NCI-H1105 (cell line): ENCODE measurements around the gene DQX1.
A peak's percentile ranks its signal among the peaks of the same experiment; 100 is the strongest.
"Not testable (repeated sequence)": the region's sequence is repeated elsewhere in the genome, so short reads cannot be mapped to it uniquely, and the experiment has no call there.

ENCODE experiments used
- DNase-seq: peaks from one replicate; lab custom pipeline; 2025; lab: John Stamatoyannopoulos, UW

The DQX1 gene

GRCh38 chr2:74491648-74492544 is 34.1 kb downstream of the DQX1 start:
- DNase-seq: no peak

GRCh38 chr2:74489906-74490305 is 36.1 kb downstream of the DQX1 start:
- DNase-seq: no peak

- no peak for DNase-seq
Measured at GRCh38 chr2:74488643-74489481, 37.2 kb downstream of the DQX1 start.

GRCh38 chr2:74486141-74486540 is 39.9 kb downstream of the DQX1 start:
- no peak for DNase-seq

- not testable (repeated sequence) for DNase-seq
Measured at GRCh38 chr2:74483675-74484164, 42.3 kb downstream of the DQX1 start.

- peak; percentile 89 for DNase-seq
Measured at GRCh38 chr2:74482801-74483674, 43.0 kb downstream of the DQX1 start, which contains the start of the genes CCDC142 and TTC31. CCDC142 (minus strand) TSS chr2:74482998; CDS start chr2:74482837, 161 bp downstream. TTC31 (plus strand) TSS chr2:74483081; CDS start chr2:74483096, 15 bp downstream.

- no peak for DNase-seq
Measured at GRCh38 chr2:74481961-74482800, 43.9 kb downstream of the DQX1 start.

GRCh38 chr2:74481431-74481830 is 44.6 kb downstream of the DQX1 start:
- no peak for DNase-seq

GRCh38 chr2:74474899-74475298 is 51.1 kb downstream of the DQX1 start:
- DNase-seq: no peak

- DNase-seq: no peak
Measured at GRCh38 chr2:74474481-74474880, 51.5 kb downstream of the DQX1 start.

GRCh38 chr2:74472945-74473258 is 53.1 kb downstream of the DQX1 start:
- no peak for DNase-seq

- DNase-seq: peak; percentile 88
Measured at GRCh38 chr2:74472086-74472944, 53.7 kb downstream of the DQX1 start, which contains the start of gene MRPL53. MRPL53 (minus strand) TSS chr2:74472680; CDS start chr2:74472660, 20 bp downstream.

GRCh38 chr2:74471332-74472065 is 54.5 kb downstream of the DQX1 start:
- no peak for DNase-seq

GRCh38 chr2:74470742-74471141 is 55.3 kb downstream of the DQX1 start:
- not testable (repeated sequence) for DNase-seq
